Panc1 (cell line): ENCODE measurements around the gene HUNK. TPM values are rescaled to one million over a fixed set of nuclear protein-coding genes. Genes with fewer than 3 reads are reported as not detected.

Source experiments
- ATAC-seq: fragments of 200-7000 bp; cut with Tn5 transposase; 2 replicates; pipeline ENCODE4 v1.9.1; 2020; ENCODE audit warnings: mild to moderate bottlenecking, moderate library complexity
- BruUV-seq: library from RNA; stranded (reverse); fragments of 400-500 nt; replicated peaks from 2 replicates; lab custom pipeline; 2021; lab: Mats Ljungman, UMichigan
- CTCF ChIA-PET: fragments of 300-600 bp; sonication (Branson Sonifier 250); formaldehyde crosslinking; loops from one replicate; lab custom pipeline; 2022; ENCODE audit warnings: antibody characterized with exemption; lab: Charles Lee
- POLR2A ChIA-PET: fragments of 300-600 bp; sonication (Branson Sonifier 250); formaldehyde crosslinking; loops from one replicate; lab custom pipeline; 2022; ENCODE audit warnings: antibody characterized with exemption; lab: Charles Lee
- DNase-seq: peaks from one replicate; pipeline ENCODE4 v3.0.0-alpha.2; 2010; ENCODE audit warnings: low read depth, low spot score
- H3K27ac ChIP-seq: 2 replicates; pipeline ENCODE4 v1.5.1; 2011; ENCODE audit warnings: mild to moderate bottlenecking, low read length, inconsistent platforms
- H3K27me3 ChIP-seq: fragments of 200-500 bp; sonication (Bioruptor generic); 2 replicates; pipeline ENCODE4 v1.6.0; 2014; ENCODE audit warnings: low read length, inconsistent platforms; ENCODE audit not compliant: control insufficient read depth, insufficient read depth
- H3K36me3 ChIP-seq: fragments of 200-500 bp; sonication (Bioruptor generic); 2 replicates; pipeline ENCODE4 v1.5.1; 2014; ENCODE audit warnings: inconsistent platforms, mild to moderate bottlenecking, low read length, moderate library complexity; ENCODE audit not compliant: control insufficient read depth, insufficient read depth
- H3K4me1 ChIP-seq: 2 replicates; pipeline ENCODE4 v1.5.1; 2011; ENCODE audit warnings: inconsistent platforms, mild to moderate bottlenecking, low read length, moderate library complexity; ENCODE audit not compliant: control insufficient read depth, insufficient read depth
- H3K4me3 ChIP-seq, 2 experiments: 2 replicates each; pipeline ENCODE4 v1.5.1; 2011 to 2012; ENCODE audit warnings: low read depth in 2 of 2, low read length in 2 of 2, mild to moderate bottlenecking in 2 of 2, inconsistent platforms in 1 of 2, moderate library complexity in 1 of 2
- H3K9me3 ChIP-seq: fragments of 200-500 bp; sonication (Bioruptor generic); 2 replicates; pipeline ENCODE4 v1.5.1; 2014; ENCODE audit warnings: low read depth, mild to moderate bottlenecking, inconsistent platforms, low read length, moderate library complexity; ENCODE audit not compliant: control insufficient read depth, insufficient read depth
- CTCF ChIP-seq: fragments of 450-650 bp; IDR thresholded peaks from 2 replicates; pipeline ENCODE4 v1.5.1; 2017; ENCODE audit warnings: mild to moderate bottlenecking
- POLR2AphosphoS5 ChIP-seq: IDR thresholded peaks from 2 replicates; pipeline ENCODE4 v1.6.1; 2012; ENCODE audit warnings: mild to moderate bottlenecking, low read depth, low read length, moderate library complexity
- REST ChIP-seq, 2 experiments: IDR thresholded peaks; 2 replicates each; pipeline ENCODE4 v1.6.1; 2011 to 2012; ENCODE audit warnings: low read depth in 2 of 2, control low read depth in 1 of 2, low read length in 1 of 2, mild to moderate bottlenecking in 1 of 2, moderate library complexity in 1 of 2; ENCODE audit not compliant: insufficient read depth in 1 of 2
- SIN3A ChIP-seq: IDR thresholded peaks from 2 replicates; pipeline ENCODE4 v1.6.1; 2012; ENCODE audit warnings: low read depth, mild to moderate bottlenecking, low read length, moderate library complexity, borderline replicate concordance; ENCODE audit not compliant: insufficient read depth
- TCF7L2 ChIP-seq: IDR thresholded peaks from 2 replicates; pipeline ENCODE4 v1.6.1; 2011; ENCODE audit warnings: mild to moderate bottlenecking, low read depth, low read length, inconsistent platforms
- in situ Hi-C: cut with HindIII; loops from 2 replicates; pipeline ENCODE4 v1.10.0; 2016; ENCODE audit warnings: low sequenced_read_pairs, low pct_unique_long_range_greater_than_20kb
- intact Hi-C: fragments of 100-400 bp; cut with micrococcal nuclease; formaldehyde crosslinking; loops from one replicate; pipeline ENCODE4 v1.10.0; 2022; ENCODE audit not compliant: unreplicated experiment
- total RNA-seq: library from RNA; stranded (reverse); gene quantifications from one replicate; pipeline ENCODE4 v1.2.1, GENCODE V29; 2021; ENCODE audit not compliant: unreplicated experiment

Gene HUNK
- total RNA-seq, 1 experiment from 2014 or later: 0.05 TPM

GRCh38 chr21:31898933-31899630, 26.3 kb downstream of the HUNK start:
- H3K36me3 ChIP-seq: no peaks in the 10 kb centered on the region
- no peak overlapping the region for H3K4me3 ChIP-seq
- in situ Hi-C loops: no loop called here
- H3K27me3 ChIP-seq: no peaks in the 10 kb centered on the region
- BruUV-seq: no TSS peak
- intact Hi-C loops: no loop called here
- H3K9me3 ChIP-seq: no peaks in the 10 kb centered on the region
- no peak for DNase-seq
- no peak for ATAC-seq
- H3K4me1 ChIP-seq: no peaks in the 10 kb centered on the region
- CTCF ChIA-PET: interaction anchor here (0.6 kb wide), 1 partner anchor 304 kb away, joined by 4 read pairs; no protein-coding TSS in a partner anchor
- no peak overlapping the region for H3K27ac ChIP-seq
- TF ChIP-seq CTCF (no peak), SIN3A (no peak), REST (IDR thresholded peaks at IDR 0.05; ENCODE audit: insufficient read depth in 1 of 2, low read depth in 2 of 2, low read length in 1 of 2) (no peak), TCF7L2 (no peak), POLR2AphosphoS5 (no peak)
- POLR2A ChIA-PET: no interaction called here

- BruUV-seq: no TSS peak
- Histone ChIP-seq H3K36me3 (no peaks in the 10 kb centered on the region), H3K4me1 (no peaks in the 10 kb centered on the region), H3K27ac (no peak overlapping the region), H3K4me3 (no peak overlapping the region), H3K27me3 (no peaks in the 10 kb centered on the region), H3K9me3 (no peaks in the 10 kb centered on the region)
- ChIA-PET CTCF (no interaction called here), POLR2A (interaction anchor here (0.5 kb wide), 1 partner anchor 163 kb away, joined by 6 read pairs; no protein-coding TSS in a partner anchor)
- in situ Hi-C loops: no loop called here
- DNase-seq (no peak), ATAC-seq (no peak)
- intact Hi-C loops: no loop called here
- TF ChIP-seq POLR2AphosphoS5: no peak
- TF ChIP-seq TCF7L2: no peak
- TF ChIP-seq REST (IDR thresholded peaks at IDR 0.05; ENCODE audit: insufficient read depth in 1 of 2, low read depth in 2 of 2, low read length in 1 of 2): no peak
- no peak for TF ChIP-seq CTCF
- TF ChIP-seq SIN3A: no peak
Measured at GRCh38 chr21:31900121-31900895, 27.5 kb downstream of the HUNK start.
